Hematopoietic multipotent progenitor cell (in vitro differentiated cells): ENCODE results near the gene SPATA21. TPM values are rescaled to one million over a fixed set of nuclear protein-coding genes. Genes with fewer than 3 reads are reported as not detected.
"Not testable (repeated sequence)": the region's sequence is repeated elsewhere in the genome, so short reads cannot be mapped to it uniquely, and the experiment has no call there.

Experiments used
- DNase-seq, 3 donors: peaks; one replicate each; pipeline ENCODE4 v3.0.0-alpha.2; 2011 to 2015; ENCODE audit warnings: low read depth in 2 of 3, low spot score in 2 of 3
- total RNA-seq: library from RNA; depleted of rRNA; stranded (reverse); fragments of >200 nt; gene quantifications from one replicate; pipeline ENCODE4 v1.2.3, GENCODE V29; 2012

The SPATA21 gene
- not detected for total RNA-seq

DNA sequence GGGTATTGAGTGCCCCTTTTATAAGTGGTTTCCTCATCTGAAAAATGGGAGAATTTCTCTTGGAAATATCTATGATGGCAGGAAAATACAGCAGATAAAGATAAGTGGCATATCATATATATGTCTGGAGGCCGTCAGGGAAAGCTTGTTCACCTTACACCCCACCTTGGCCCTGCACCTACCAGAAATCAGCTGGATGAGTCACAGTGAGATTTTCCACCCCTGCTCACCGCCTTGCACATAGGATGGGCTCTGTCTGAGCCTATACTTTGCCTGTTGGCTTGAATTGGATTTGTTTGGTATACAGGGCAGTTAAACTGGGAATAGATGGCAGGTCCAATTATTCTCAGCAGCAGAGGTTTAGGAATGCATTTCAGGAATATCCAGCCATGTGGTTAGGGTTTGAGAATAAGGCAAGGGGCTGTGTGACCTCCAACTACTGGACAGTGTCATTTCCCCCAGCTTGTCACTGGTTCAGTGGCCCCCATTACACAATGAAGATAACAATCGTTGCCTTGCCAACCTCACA, at the start of gene SPATA21:
SPATA21 (minus strand) TSS at position 479 of the 529 bp plus-strand sequence. CDS start 6,053 bp downstream, outside the sequence.
- no peak for DNase-seq

- DNase-seq, result not testable (repeated sequence)
These were observed 49.8 kb upstream of the SPATA21 start for GRCh38 chr1:16487011-16487410.

DNA sequence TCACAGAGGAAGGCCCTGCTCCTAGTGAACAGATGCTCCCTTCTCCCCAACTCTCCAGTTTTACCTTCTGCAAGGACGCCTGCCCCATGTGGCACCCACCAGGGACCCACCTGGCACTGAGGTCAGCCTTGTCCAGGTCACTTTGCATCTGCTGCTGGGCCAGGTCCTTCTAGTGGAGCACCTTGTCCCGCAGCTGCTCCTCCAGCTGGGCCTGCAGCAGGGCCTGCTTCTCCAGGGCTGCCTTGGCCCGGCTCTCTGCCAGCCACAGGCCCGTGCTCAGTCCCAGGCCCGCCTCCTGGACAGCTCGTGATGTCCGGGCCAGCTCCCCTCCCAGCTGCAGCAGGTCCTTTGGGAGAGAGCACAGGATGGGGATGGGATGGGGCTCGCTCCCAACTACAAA, 49.1 kb upstream of the SPATA21 start:
- DNase-seq, result not testable (repeated sequence)

- no peak for DNase-seq
These were observed 47.7 kb upstream of the SPATA21 start for GRCh38 chr1:16484931-16485330.

- DNase-seq, result no peak
These were observed 47.2 kb upstream of the SPATA21 start for GRCh38 chr1:16484501-16484835.

- DNase-seq, result not testable (repeated sequence)
These were observed 46.6 kb upstream of the SPATA21 start for GRCh38 chr1:16483639-16484500.

GRCh38 chr1:16483146-16483545, 45.9 kb upstream of the SPATA21 start:
- not testable (repeated sequence) for DNase-seq

- no peak for DNase-seq
These were observed 40.9 kb upstream of the SPATA21 start for GRCh38 chr1:16478091-16478490.

DNA sequence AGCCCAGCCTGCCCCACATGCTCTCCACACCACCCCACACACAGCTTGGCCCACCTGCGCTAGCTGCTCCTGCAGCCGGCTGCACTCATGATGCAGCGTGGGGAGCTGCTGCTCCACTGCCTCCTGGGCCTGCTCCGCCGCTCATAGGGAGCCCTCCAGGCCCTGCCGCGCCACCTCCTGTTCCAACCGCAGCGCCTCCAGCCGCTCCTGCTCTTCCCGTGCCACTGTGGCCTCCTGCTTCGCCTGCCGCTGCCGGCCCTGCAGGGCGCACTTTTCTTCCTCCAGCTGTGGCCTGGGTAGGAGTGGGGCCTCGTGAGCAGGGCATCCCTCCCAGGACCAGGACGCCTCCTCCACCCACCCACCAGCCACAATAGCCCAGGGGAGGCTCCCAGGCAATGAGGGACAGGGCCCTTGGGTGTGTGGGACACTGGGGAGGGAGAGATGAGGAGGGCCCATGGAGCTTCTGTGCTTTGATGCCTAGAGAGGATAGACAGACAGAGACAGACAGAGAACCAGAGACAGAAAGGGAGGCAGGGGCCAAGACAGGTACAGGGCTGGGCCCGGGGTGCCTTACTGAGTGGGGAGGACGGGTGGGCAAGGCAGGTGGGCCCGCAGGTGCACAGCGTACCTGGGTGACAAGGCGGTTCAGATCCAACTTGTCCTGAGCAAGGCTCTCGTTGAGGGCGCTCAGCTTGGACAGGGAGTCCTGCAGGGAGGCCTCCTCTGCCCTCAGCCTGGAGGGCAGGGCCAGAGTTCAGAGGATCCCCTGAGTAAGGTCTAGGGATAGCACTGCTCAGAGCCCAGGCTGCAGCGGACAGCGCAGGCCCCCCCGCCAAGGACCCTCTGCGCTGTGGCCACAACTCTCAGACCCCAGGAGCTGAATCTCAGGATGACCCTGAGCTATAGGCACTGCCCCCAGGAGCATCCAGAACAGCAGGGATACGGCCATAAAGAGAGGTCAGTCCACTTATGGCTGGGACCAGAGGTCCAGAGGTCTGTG, 38.8 kb upstream of the SPATA21 start:
- not testable (repeated sequence) for DNase-seq

- DNase-seq, result peak in 2 of 3 donors; percentile 9 to 17
These were observed 37.7 kb upstream of the SPATA21 start for GRCh38 chr1:16474891-16475290.

GRCh38 chr1:16474166-16474800, 37.1 kb upstream of the SPATA21 start:
- DNase-seq, result no peak

DNA sequence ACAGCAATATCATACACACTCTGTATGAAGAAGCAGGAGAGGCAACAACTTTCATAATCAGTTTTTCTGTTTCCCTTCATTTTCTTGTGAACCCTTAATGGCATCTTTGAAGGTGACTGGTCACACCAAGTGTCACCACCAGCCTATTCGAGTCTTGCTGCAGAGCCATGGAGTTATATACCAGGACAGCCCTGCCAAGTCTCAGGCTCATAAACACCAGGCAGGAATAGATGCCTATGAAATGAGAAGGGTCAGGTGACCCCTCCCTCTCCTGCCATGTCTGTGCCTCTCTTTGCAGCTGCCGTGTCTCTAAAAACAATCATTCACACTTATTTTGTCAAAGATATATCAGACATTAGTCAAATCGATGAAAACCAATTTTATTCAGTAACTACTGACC, 31.3 kb upstream of the SPATA21 start:
- DNase-seq, result no peak

GRCh38 chr1:16464917-16465625, 27.8 kb upstream of the SPATA21 start:
- no peak for DNase-seq

GRCh38 chr1:16462773-16463330, 25.6 kb upstream of the SPATA21 start:
- DNase-seq, result no peak

DNA sequence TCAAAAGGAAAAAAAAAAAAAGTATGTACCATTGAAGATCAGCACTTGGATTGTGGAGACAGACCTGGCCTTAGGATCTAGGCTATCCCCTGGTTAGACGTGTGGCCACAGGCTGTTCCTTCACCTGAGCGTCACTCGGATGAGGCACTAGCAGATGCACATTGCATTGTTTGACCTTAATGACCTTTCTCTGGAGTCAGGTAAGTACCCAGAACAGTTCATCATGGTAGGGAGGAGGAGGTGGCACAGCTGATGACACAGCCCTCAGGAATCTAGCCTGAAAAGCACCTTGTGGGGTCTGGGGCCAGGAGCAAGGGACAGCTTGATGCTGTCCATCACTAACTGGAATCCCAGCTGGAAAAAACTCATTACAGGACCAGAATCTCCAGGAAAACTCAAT, 24.5 kb upstream of the SPATA21 start:
- no peak for DNase-seq

- no peak for DNase-seq
These were observed 22.2 kb upstream of the SPATA21 start for GRCh38 chr1:16459352-16459925.

GRCh38 chr1:16458831-16459230, 21.6 kb upstream of the SPATA21 start:
- DNase-seq, result no peak

DNA sequence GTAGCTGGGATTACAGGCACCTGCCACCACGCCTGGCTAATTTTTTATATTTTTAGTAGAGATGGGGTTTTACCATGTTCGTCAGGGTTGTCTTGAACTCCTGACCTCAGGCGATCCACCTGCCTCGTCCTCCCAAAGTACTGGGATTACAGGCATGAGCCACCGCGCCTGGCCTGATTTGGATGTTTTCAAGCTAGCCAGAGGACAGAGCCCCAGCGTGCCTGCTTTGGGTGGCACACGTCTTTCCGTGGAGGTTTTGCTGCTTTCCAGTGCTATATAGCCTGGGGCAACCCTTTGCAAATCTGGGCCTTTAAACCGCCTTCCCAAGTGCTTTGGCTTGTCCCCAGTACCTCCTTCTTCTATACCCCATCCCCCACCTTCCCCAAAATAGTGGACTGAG, 18.9 kb upstream of the SPATA21 start:
- not testable (repeated sequence) for DNase-seq

GRCh38 chr1:16454909-16455308, 17.7 kb upstream of the SPATA21 start:
- not testable (repeated sequence) for DNase-seq
